Activated naive CD4-positive, alpha-beta T cell treated with anti-CD3 and anti-CD28 coated beads, Interleukin-2, amount 10 ng/mL, durations not matched to agents 7 days and 5 days (primary cell): Measurements from ENCODE around the gene HMCN1.
"Not testable (repeated sequence)": the region's sequence is repeated elsewhere in the genome, so short reads cannot be mapped to it uniquely, and the experiment has no call there.

Experiments used
- CTCF ChIA-PET: fragments of 350-600 bp; sonication (Branson Sonifier 250); formaldehyde crosslinking; loops from one replicate; lab custom pipeline; 2021; ENCODE audit warnings: antibody characterized with exemption; lab: Charles Lee
- DNase-seq: peaks from one replicate; pipeline ENCODE4 v3.0.0-alpha.2; 2020
- H3K27ac Mint-ChIP-seq: one replicate; pipeline ENCODE4 v1.8.0; 2021; ENCODE audit warnings: mild to moderate bottlenecking, moderate library complexity, mixed read lengths
- H3K27me3 Mint-ChIP-seq: one replicate; pipeline ENCODE4 v1.8.0; 2021; ENCODE audit warnings: mild to moderate bottlenecking, mixed read lengths
- H3K36me3 Mint-ChIP-seq: one replicate; pipeline ENCODE4 v1.8.0; 2021; ENCODE audit warnings: mixed read lengths
- H3K4me1 Mint-ChIP-seq: one replicate; pipeline ENCODE4 v1.8.0; 2021; ENCODE audit warnings: mixed read lengths
- H3K4me3 Mint-ChIP-seq: one replicate; pipeline ENCODE4 v1.8.0; 2021; ENCODE audit warnings: mild to moderate bottlenecking, moderate library complexity, mixed read lengths
- H3K9me3 Mint-ChIP-seq: one replicate; pipeline ENCODE4 v1.8.0; 2021; ENCODE audit warnings: mixed read lengths

The HMCN1 gene

DNA sequence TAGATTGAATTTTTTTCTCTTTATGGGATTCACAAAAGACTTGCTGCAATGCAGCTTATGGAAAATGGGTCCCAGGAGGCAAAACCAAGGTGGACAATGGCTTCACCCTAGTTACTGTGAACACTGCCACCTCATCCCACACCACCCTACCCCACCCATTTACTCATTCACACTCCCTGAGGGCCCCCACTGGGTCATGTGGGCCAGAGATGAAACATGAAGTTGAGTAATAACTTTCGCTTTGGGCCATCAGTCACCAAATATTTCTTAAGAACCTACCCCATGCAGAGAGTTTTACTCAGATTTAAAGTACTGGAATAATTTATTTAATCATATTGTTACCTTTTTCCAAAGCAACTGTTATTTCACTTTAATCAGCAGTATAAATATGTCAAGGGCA, 449.0 kb downstream of the HMCN1 start:
- no peak overlapping the region for H3K27ac Mint-ChIP-seq
- peaks cover 7% of the 10 kb centered on the region for H3K4me1 Mint-ChIP-seq
- CTCF ChIA-PET: no interaction called here
- DNase-seq: no peak
- H3K36me3 Mint-ChIP-seq: no peaks in the 10 kb centered on the region
- H3K27me3 Mint-ChIP-seq: peaks cover 5% of the 10 kb centered on the region
- H3K4me3 Mint-ChIP-seq: no peak overlapping the region
- H3K9me3 Mint-ChIP-seq: no peaks in the 10 kb centered on the region

DNA sequence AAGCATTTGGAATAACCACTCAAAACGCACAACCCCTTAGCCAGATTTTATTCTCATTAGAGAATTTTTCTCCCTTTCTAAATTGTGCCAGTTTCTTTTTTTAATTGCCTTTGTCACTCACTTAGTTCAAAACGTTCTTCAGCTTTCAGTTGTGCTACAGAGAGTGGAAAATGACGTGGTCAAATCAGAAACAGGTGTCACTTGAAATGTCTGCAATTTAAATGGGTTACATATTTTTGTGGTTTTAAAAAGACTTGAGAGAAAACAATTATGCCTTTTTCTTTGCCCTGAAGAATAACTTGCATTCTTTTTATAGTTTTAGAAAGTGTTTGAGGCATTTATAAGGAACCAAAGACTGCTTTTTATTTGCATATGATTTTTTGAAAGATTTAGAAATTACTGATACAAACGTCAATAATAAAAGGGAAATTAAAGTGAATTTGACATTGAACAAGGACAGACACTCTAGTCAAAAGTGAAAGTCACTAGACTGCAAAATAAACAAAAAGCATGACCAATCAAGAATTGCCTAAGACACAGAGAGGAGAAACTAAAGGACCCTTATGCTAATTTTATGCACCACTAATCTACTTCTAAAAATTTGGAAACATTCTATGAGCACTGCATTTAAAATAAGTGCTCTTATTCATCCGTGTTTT, 449.9 kb downstream of the HMCN1 start:
- Mint-ChIP-seq H3K36me3 (no peaks in the 10 kb centered on the region), H3K4me1 (peaks cover 7% of the 10 kb centered on the region), H3K9me3 (no peaks in the 10 kb centered on the region), H3K4me3 (no peak overlapping the region), H3K27ac (no peak overlapping the region), H3K27me3 (peaks cover 5% of the 10 kb centered on the region)
- CTCF ChIA-PET: no interaction called here
- DNase-seq: no peak

DNA sequence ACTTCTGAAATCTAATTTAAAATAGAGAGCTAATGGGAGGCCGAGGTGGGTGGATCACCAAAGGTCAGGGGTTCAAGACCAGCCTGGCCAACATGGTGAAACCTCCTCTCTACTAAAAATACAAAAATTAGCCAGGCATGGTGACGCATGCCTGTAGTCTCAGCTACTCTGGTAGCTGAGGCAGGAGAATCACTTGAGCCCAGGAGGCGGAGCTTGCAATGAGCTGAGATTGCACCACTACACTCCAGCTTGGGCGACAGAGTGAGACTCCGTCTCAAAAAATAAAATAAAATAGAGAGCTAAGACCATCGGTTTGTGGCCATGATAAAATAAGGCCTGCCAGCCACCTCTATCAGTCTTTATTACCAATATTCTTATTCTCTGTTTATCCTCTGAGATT, 452.1 kb downstream of the HMCN1 start:
- H3K27ac Mint-ChIP-seq, H3K4me3 Mint-ChIP-seq, H3K36me3 Mint-ChIP-seq, CTCF ChIA-PET, H3K4me1 Mint-ChIP-seq, H3K27me3 Mint-ChIP-seq, DNase-seq, H3K9me3 Mint-ChIP-seq: not testable (repeated sequence)

DNA sequence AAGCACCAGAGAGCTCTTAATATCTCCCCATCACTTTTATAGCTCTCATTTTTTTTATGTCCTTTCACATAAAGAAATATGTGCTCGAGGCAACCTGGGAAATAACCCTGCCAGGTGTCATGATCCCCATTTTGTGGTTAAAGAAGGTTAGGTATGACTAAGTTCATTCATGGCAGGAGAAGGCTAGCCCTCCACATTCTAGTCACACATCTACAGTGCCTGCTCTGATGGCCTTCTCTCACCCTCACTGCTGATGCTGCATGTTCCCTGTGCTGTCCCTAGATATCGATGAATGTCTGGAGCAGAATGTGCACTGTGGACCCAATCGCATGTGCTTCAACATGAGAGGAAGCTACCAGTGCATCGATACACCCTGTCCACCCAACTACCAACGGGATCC, 453.4 kb downstream of the HMCN1 start:
- H3K4me3 Mint-ChIP-seq: no peak overlapping the region
- CTCF ChIA-PET: interaction anchor here (1.0 kb wide), 1 partner anchor 32 kb away, joined by 3 read pairs; no protein-coding TSS in a partner anchor
- no peaks in the 10 kb centered on the region for H3K27me3 Mint-ChIP-seq
- H3K4me1 Mint-ChIP-seq: peaks cover 7% of the 10 kb centered on the region
- no peaks in the 10 kb centered on the region for H3K36me3 Mint-ChIP-seq
- DNase-seq: no peak
- H3K27ac Mint-ChIP-seq: no peak overlapping the region
- H3K9me3 Mint-ChIP-seq: no peaks in the 10 kb centered on the region

DNA sequence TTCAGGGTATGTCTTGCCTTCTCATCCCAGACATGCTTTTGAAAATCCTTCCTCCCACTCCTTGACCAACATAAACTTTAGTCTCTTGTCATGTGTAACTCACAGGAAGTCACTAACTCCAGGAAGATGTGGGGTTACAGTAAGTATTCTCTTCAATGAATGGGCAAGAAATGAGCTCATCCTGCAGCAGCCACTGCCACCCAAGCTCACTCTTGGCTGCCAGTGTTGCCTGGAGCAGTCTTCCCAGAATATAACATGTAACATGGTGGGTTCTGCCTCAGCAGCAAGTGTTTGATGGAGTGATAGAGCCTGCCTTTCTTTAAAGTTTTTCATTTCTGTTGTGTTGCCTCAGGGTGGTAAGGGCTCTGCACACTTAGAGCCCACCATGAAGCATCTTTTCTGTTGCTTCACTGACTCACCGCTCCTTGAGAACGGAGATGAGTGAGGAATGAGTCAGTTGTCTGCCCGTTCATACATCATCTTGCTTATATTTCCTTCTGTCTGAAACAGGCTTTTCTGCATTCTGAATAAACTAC, 453.9 kb downstream of the HMCN1 start:
- Mint-ChIP-seq H3K36me3 (no peaks in the 10 kb centered on the region), H3K4me1 (peaks cover 7% of the 10 kb centered on the region), H3K9me3 (no peaks in the 10 kb centered on the region), H3K27me3 (no peaks in the 10 kb centered on the region), H3K27ac (no peak overlapping the region), H3K4me3 (no peak overlapping the region)
- DNase-seq: no peak
- CTCF ChIA-PET: interaction anchor here (1.0 kb wide), 1 partner anchor 32 kb away, joined by 3 read pairs; no protein-coding TSS in a partner anchor

DNA sequence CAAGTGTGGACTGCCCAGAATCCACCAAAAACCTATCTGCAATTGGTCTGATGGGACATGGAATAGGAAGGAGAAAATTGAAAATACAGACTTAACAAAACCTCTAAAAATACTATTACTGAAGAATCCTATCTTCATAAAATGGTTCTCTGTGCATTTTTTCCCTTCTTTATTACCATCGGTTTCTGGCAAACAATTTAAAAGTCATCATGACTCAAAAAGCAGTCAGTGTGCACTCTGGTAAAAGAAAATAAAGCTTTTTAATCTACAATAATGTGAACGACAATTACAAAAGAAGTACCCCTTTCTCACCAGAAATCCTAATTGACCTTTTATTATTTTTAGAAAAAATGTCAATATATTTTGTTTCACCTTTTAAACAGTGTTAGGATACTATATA, 454.5 kb downstream of the HMCN1 start:
- no peaks in the 10 kb centered on the region for H3K9me3 Mint-ChIP-seq
- H3K4me3 Mint-ChIP-seq: no peak overlapping the region
- peaks cover 6% of the 10 kb centered on the region for H3K4me1 Mint-ChIP-seq

DNA sequence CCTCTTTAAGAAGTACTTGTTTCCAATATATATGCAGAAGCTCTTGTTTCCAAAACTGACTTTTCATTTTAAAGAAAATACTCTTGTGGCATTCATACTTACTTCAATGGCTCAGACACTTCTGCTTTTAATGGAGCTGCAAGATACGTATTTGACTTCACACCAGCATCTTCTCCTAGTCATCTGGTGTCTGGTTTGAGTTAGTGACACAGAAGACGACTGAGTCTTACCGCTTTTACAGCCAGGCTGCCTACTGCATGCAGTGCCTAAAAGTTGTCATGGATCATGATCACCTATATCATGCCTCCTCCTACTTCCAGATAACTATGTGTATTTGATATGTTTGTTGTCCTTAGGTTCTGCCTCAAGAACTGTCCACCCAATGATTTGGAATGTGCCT, 455.0 kb downstream of the HMCN1 start:
- Mint-ChIP-seq H3K4me3 (no peak overlapping the region), H3K27me3 (no peaks in the 10 kb centered on the region), H3K4me1 (peaks cover 2% of the 10 kb centered on the region), H3K36me3 (no peaks in the 10 kb centered on the region), H3K9me3 (no peaks in the 10 kb centered on the region), H3K27ac (no peak overlapping the region)
- CTCF ChIA-PET: no interaction called here
- DNase-seq: no peak

More for the DNA sequence above, 454.5 kb downstream of the HMCN1 start:
- CTCF ChIA-PET: no interaction called here
- DNase-seq: no peak
- no peak overlapping the region for H3K27ac Mint-ChIP-seq
- H3K36me3 Mint-ChIP-seq: no peaks in the 10 kb centered on the region
- no peaks in the 10 kb centered on the region for H3K27me3 Mint-ChIP-seq

DNA sequence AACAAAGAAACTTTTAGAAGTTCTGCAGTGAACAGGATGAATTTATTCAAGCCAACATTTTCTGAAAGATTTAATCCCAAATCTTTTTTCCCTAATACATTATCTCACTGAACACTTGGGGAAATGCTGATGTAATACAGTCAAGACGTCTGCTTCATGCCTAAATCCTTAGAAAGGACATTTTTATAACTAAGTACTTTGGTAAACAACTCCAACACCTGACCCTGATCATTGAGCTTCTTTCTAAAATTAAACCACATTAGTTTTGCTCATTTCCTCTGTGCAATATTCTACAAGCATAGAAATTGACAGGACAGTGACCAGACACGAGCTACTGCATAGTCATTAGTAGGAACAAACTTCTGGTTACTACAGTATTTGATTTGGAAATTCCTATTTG, 457.3 kb downstream of the HMCN1 start:
- CTCF ChIA-PET: interaction anchor here (0.6 kb wide), 1 partner anchor 14 kb away, joined by 5 read pairs; no protein-coding TSS in a partner anchor
- H3K36me3 Mint-ChIP-seq: no peaks in the 10 kb centered on the region
- no peaks in the 10 kb centered on the region for H3K9me3 Mint-ChIP-seq
- no peak for DNase-seq
- H3K4me3 Mint-ChIP-seq: no peak overlapping the region
- no peaks in the 10 kb centered on the region for H3K4me1 Mint-ChIP-seq
- H3K27ac Mint-ChIP-seq: no peak overlapping the region
- H3K27me3 Mint-ChIP-seq: no peaks in the 10 kb centered on the region

DNA sequence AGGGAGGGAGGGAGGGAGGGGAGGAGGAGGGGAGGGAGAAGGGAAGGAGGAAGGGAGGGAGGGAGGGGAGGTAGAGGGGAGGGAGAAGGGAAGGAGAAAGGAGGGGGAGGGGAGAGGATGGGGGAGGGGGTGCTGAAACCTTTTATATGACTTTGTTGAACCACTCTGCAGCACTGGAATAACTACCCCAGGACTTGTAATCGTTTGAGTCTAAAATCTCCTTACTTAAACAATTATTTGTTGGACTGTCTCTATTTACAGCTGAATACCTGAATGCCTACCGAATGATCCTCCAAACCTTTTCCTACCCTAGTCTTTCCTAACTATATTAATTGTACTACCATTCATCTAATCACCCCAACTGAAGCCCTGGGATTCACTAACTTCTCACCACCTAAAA, 459.0 kb downstream of the HMCN1 start:
- Mint-ChIP-seq H3K27ac (no peak overlapping the region), H3K36me3 (no peaks in the 10 kb centered on the region), H3K27me3 (peaks cover 8% of the 10 kb centered on the region), H3K4me1 (no peaks in the 10 kb centered on the region), H3K9me3 (no peaks in the 10 kb centered on the region), H3K4me3 (no peak overlapping the region)
- no peak for DNase-seq
- CTCF ChIA-PET: no interaction called here

DNA sequence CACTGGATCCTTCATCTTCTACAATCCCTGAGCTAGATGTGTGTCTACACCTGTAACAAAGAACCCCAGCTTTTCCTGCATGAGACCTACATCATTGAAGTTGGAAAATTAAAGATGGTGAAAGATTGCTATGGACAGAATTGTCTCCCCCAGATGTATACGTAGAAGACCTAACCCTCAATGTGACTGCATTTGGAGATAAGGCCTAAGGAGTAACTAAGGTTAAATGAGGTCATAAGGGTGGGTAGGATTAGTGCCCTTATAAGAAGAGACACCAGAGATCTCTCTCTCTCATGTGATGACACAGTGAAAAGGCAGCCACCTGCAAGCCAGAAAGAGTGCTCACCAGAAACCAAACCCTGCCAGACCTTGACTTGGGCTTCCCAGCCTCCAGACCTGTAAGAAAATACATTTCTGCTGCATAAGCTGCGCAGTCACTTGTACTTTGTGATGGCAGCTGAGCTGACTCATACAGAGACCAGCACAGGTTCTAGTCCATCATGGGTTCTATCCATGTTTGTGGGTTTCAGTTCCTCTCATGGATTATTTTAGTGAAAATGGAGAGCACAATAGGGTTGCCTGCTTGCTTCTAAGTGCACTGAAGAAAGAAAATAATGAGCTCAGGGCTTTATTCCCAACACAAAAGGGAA, 460.0 kb downstream of the HMCN1 start:
- no peaks in the 10 kb centered on the region for H3K4me1 Mint-ChIP-seq
- H3K4me3 Mint-ChIP-seq: no peak overlapping the region
- DNase-seq: no peak
- no peak overlapping the region for H3K27ac Mint-ChIP-seq
- no peaks in the 10 kb centered on the region for H3K36me3 Mint-ChIP-seq
- CTCF ChIA-PET: no interaction called here
- no peaks in the 10 kb centered on the region for H3K9me3 Mint-ChIP-seq
- peaks cover 8% of the 10 kb centered on the region for H3K27me3 Mint-ChIP-seq

DNA sequence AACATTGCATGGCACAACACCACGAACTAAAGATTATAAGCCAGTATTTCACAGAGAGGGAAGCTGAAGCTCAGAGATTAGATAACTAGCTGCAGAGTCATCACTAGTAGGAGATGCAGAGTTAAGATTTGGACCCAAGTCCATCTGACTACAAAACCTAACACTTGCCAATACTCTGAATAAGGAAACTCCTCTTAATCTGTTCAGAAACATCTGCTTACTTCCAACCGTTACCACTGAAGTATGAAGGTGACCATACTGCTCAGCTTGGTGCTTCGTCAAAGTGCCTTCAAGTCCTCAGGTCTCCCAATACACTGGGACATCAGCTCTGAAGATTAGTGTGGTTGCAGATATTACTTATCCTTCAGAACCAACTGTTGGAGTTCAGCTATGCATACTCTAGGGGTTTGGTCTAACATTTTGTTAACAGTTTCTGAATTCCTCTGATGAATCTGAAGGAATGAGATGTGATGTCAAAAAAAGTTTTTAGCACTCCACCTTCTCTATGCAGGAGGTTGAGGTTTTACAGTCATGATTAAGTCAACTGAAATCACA, 461.3 kb downstream of the HMCN1 start:
- peaks cover 8% of the 10 kb centered on the region for H3K27me3 Mint-ChIP-seq
- H3K4me1 Mint-ChIP-seq: no peaks in the 10 kb centered on the region
- no peak overlapping the region for H3K4me3 Mint-ChIP-seq
- no peak for DNase-seq
- no peaks in the 10 kb centered on the region for H3K9me3 Mint-ChIP-seq
- CTCF ChIA-PET: interaction anchor here (0.7 kb wide), 1 partner anchor 28 kb away, joined by 4 read pairs; no protein-coding TSS in a partner anchor
- no peak overlapping the region for H3K27ac Mint-ChIP-seq
- H3K36me3 Mint-ChIP-seq: no peaks in the 10 kb centered on the region

DNA sequence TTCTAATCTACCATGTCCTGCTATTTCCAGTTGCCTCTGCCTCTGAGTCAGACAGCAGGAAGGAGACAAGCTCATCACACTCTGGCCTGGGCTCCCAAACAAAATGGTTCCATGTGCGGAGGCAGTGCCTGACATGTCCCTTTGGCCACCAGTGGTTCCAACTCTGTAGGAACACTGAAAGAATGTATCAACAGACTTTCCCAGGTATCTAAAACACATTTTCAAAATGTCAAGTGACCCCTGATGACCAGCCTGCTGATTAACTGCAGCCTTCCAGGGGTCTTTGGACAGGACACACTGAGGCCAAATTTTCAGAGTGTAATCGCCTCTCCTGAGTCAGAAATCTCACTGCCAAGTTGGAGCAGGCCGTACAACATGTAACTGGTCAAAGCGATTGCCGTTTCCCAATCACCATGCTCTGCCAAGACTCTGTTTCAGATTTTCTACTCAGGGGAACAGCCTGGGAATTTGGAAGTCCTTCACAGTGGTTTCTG, 468.1 kb downstream of the HMCN1 start:
- CTCF ChIA-PET: no interaction called here
- H3K9me3 Mint-ChIP-seq: no peaks in the 10 kb centered on the region
- H3K36me3 Mint-ChIP-seq: no peaks in the 10 kb centered on the region
- DNase-seq: no peak
- peaks cover 34% of the 10 kb centered on the region for H3K27me3 Mint-ChIP-seq
- no peak overlapping the region for H3K4me3 Mint-ChIP-seq
- H3K4me1 Mint-ChIP-seq: peaks cover 13% of the 10 kb centered on the region
- H3K27ac Mint-ChIP-seq: no peak overlapping the region

DNA sequence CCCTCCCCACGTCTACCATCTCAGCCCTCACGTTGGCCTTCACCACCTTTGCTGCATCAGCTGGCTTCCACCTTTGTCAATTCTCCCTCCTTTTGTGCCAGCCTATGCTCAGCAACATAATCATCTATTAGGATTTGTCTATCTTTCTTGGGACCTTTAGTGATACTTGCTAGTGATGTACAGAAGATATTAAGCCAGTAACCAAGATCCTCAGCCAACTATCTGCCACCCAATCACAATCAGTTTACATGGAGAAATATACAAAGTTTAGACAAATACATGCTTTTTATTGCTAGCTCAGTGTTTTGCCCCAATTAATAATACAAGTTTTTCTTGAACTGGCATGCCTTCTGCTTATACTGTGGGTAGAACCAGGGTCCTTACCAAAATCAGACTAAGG, 468.6 kb downstream of the HMCN1 start:
- H3K4me1 Mint-ChIP-seq: peaks cover 13% of the 10 kb centered on the region
- H3K9me3 Mint-ChIP-seq: no peaks in the 10 kb centered on the region
- no peak for DNase-seq
- no peaks in the 10 kb centered on the region for H3K36me3 Mint-ChIP-seq
- CTCF ChIA-PET: no interaction called here
- no peak overlapping the region for H3K27ac Mint-ChIP-seq
- H3K27me3 Mint-ChIP-seq: peaks cover 32% of the 10 kb centered on the region
- no peak overlapping the region for H3K4me3 Mint-ChIP-seq

DNA sequence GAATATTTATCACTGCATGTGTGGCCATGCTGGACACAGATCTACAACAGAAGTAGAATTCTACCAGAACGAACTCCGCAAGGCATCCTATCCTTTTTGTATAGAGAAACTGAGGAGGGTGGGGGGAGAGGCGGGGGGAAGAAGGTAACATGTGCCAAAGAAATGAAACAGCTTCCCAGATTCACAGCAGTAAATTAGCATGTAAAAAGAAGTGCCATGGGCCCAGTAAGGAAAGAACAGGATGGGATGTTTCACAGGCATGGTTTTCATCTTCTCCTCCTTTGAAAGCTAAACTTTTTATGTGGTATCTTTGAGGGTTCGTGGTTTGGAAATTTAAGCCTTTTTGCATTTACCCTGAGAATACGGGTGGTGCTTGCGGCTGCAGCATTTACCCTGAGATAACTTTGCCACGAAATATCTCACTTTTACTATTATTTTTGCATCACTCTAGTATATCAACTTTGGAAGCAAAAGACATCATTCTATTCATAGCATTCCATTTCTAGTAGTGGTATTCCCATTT, 471.9 kb downstream of the HMCN1 start:
- Mint-ChIP-seq H3K27ac (no peak overlapping the region), H3K9me3 (no peaks in the 10 kb centered on the region), H3K27me3 (peaks cover 52% of the 10 kb centered on the region), H3K36me3 (no peaks in the 10 kb centered on the region), H3K4me1 (peaks cover 13% of the 10 kb centered on the region), H3K4me3 (no peak overlapping the region)
- CTCF ChIA-PET: interaction anchor here (0.8 kb wide), 1 partner anchor 15 kb away, joined by 5 read pairs; no protein-coding TSS in a partner anchor
- no peak for DNase-seq
